Measurements from ENCODE around the gene MIXL1.
"Not testable (repeated sequence)": the region's sequence is repeated elsewhere in the genome, so short reads cannot be mapped to it uniquely, and the experiment has no call there.

MIXL1 gene

GRCh38 chr1:226272233-226272902 is 48.9 kb downstream of the MIXL1 start:
- H3K9ac ChIP-seq (ENCODE audit: low read length in 5 of 5); H3K27ac ChIP-seq (ENCODE audit: low read depth, low read length); H3K36me3 ChIP-seq (ENCODE audit: control insufficient read depth in 5 of 5, insufficient read depth in 5 of 5, low read length in 5 of 5); H3K27me3 ChIP-seq (ENCODE audit: control insufficient read depth in 5 of 5, insufficient read depth in 4 of 5, low read length in 5 of 5); H3K4me3 ChIP-seq (ENCODE audit: low read depth in 1 of 5, low read length in 5 of 5); H3K4me1 ChIP-seq (ENCODE audit: control insufficient read depth in 5 of 5, insufficient read depth in 5 of 5, low read length in 5 of 5); H3K9me3 ChIP-seq (ENCODE audit: control insufficient read depth in 5 of 5, low read length in 5 of 5): not testable (repeated sequence)

GRCh38 chr1:226274138-226274537 is 50.7 kb downstream of the MIXL1 start:
- Histone ChIP-seq H3K9me3 (ENCODE audit: control insufficient read depth in 5 of 5, low read length in 5 of 5) (no peaks in the 10 kb centered on the region), H3K27me3 (ENCODE audit: control insufficient read depth in 5 of 5, insufficient read depth in 4 of 5, low read length in 5 of 5) (no peaks in the 10 kb centered on the region), H3K27ac (ENCODE audit: low read depth, low read length) (no peak overlapping the region), H3K9ac (ENCODE audit: low read length in 5 of 5) (no peak overlapping the region), H3K4me1 (ENCODE audit: control insufficient read depth in 5 of 5, insufficient read depth in 5 of 5, low read length in 5 of 5) (no peaks in the 10 kb centered on the region), H3K4me3 (ENCODE audit: low read depth in 1 of 5, low read length in 5 of 5) (no peak overlapping the region), H3K36me3 (ENCODE audit: control insufficient read depth in 5 of 5, insufficient read depth in 5 of 5, low read length in 5 of 5) (no peaks in the 10 kb centered on the region)

GRCh38 chr1:226276077-226276682 is 52.7 kb downstream of the MIXL1 start:
- Histone ChIP-seq H3K9ac (ENCODE audit: low read length in 5 of 5) (no peak overlapping the region), H3K9me3 (ENCODE audit: control insufficient read depth in 5 of 5, low read length in 5 of 5) (no peaks in the 10 kb centered on the region), H3K36me3 (ENCODE audit: control insufficient read depth in 5 of 5, insufficient read depth in 5 of 5, low read length in 5 of 5) (no peaks in the 10 kb centered on the region), H3K27ac (ENCODE audit: low read depth, low read length) (no peak overlapping the region), H3K27me3 (ENCODE audit: control insufficient read depth in 5 of 5, insufficient read depth in 4 of 5, low read length in 5 of 5) (no peaks in the 10 kb centered on the region), H3K4me3 (ENCODE audit: low read depth in 1 of 5, low read length in 5 of 5) (no peak overlapping the region), H3K4me1 (ENCODE audit: control insufficient read depth in 5 of 5, insufficient read depth in 5 of 5, low read length in 5 of 5) (no peaks in the 10 kb centered on the region)
